ENCODE results near the gene CIPC. TPM values are rescaled to one million over a fixed set of nuclear protein-coding genes. Genes with fewer than 3 reads are reported as not detected.

The CIPC gene
- total RNA-seq, 6 experiments from 2014 or later: 10.4 to 18.7 (median 12.7) TPM

- intact Hi-C loops (cut with DNase I): no loop called here
- Histone ChIP-seq H3K4me1 (peaks cover 0 to 6% (median 0%) of the 10 kb centered on the region in 4 donors), H3K9me3 (peaks cover 0 to 8% (median 2%) of the 10 kb centered on the region in 4 donors), H3K4me3 (no peak overlapping the region), H3K36me3 (no peaks in the 10 kb centered on the region), H3K27ac (no peak overlapping the region), H3K27me3 (no peaks in the 10 kb centered on the region)
- DNase-seq: no peak
- no peak for ATAC-seq
- TF ChIP-seq CTCF (IDR thresholded peaks at IDR 0.05) (no peak), POLR2A (IDR thresholded peaks at IDR 0.05) (no peak)
- 75% methylated on average over 5 of the region's 5 CpGs for WGBS (ENCODE audit: insufficient coverage, low coverage, low lambda C conversion rate, missing lambda C conversion rate)
These were observed 9.8 kb upstream of the CIPC start for GRCh38 chr14:77088219-77088618.

- no peak overlapping the region for H3K4me3 ChIP-seq
- peaks cover 0 to 6% (median 0%) of the 10 kb centered on the region in 4 donors for H3K4me1 ChIP-seq
- no peaks in the 10 kb centered on the region for H3K36me3 ChIP-seq
- DNase-seq: no peak
- TF ChIP-seq POLR2A (IDR thresholded peaks at IDR 0.05) (no peak), CTCF (IDR thresholded peaks at IDR 0.05) (no peak)
- peaks cover 0 to 8% (median 2%) of the 10 kb centered on the region in 4 donors for H3K9me3 ChIP-seq
- WGBS (ENCODE audit: insufficient coverage, low coverage, low lambda C conversion rate, missing lambda C conversion rate): 93% methylated on average over 2 of the region's 2 CpGs
- intact Hi-C loops (cut with DNase I): no loop called here
- H3K27ac ChIP-seq: no peak overlapping the region
- ATAC-seq: no peak
- H3K27me3 ChIP-seq: no peaks in the 10 kb centered on the region
These were observed 9.4 kb upstream of the CIPC start for GRCh38 chr14:77088645-77089044.

GRCh38 chr14:77091518-77091917, 6.5 kb upstream of the CIPC start:
- DNase-seq: no peak
- intact Hi-C loops (cut with DNase I): no loop called here
- TF ChIP-seq CTCF (IDR thresholded peaks at IDR 0.05) (no peak), POLR2A (IDR thresholded peaks at IDR 0.05) (no peak)
- no peaks in the 10 kb centered on the region for H3K27me3 ChIP-seq
- H3K4me3 ChIP-seq: no peak overlapping the region
- ATAC-seq: no peak
- H3K4me1 ChIP-seq: peaks cover 0 to 16% (median 2%) of the 10 kb centered on the region in 4 donors
- no peak overlapping the region for H3K27ac ChIP-seq
- H3K9me3 ChIP-seq: peaks cover 0 to 8% (median 2%) of the 10 kb centered on the region in 4 donors
- no peaks in the 10 kb centered on the region for H3K36me3 ChIP-seq

DNA sequence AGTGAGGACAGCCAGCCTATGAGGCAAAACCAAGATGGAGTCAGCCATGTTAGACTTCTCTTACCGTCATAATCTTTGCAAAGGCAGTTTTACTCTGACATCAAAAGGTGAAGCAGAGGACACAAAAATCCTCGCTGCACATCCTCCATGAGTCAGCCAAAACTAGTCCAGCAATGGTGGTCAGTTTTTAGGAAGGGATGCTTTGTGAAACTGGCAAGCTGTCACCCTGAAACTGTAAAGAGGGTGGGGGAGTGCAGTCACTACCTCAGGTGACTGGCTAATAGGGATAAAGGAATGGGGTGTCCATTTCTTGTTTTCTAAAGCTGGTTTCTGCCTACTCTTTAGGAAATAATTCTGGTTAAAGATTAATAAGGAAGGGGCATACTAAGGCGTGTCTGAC, 5.4 kb upstream of the CIPC start:
- intact Hi-C loops (cut with DNase I): no loop called here
- peaks cover 0 to 8% (median 2%) of the 10 kb centered on the region in 4 donors for H3K9me3 ChIP-seq
- H3K4me3 ChIP-seq: no peak overlapping the region
- peaks cover 0 to 23% (median 3%) of the 10 kb centered on the region in 4 donors for H3K4me1 ChIP-seq
- DNase-seq (no peak), ATAC-seq (no peak)
- TF ChIP-seq CTCF (IDR thresholded peaks at IDR 0.05): no peak
- no peak for TF ChIP-seq POLR2A (IDR thresholded peaks at IDR 0.05)
- H3K27ac ChIP-seq: no peak overlapping the region
- 68% methylated on average over 3 of the region's 3 CpGs for WGBS (ENCODE audit: insufficient coverage, low coverage, low lambda C conversion rate, missing lambda C conversion rate)
- no peaks in the 10 kb centered on the region for H3K27me3 ChIP-seq
- H3K36me3 ChIP-seq: no peaks in the 10 kb centered on the region
